Right lung (tissue), 5 donors: ENCODE data around the gene ELFN2. TPM values are rescaled to one million over a fixed set of nuclear protein-coding genes. Genes with fewer than 3 reads are reported as not detected.

ENCODE experiments used
- DNase-seq, 2 donors: peaks; one replicate each; pipeline ENCODE4 v3.0.0-alpha.2; 2013
- polyA plus RNA-seq, 5 donors: library from polyadenylated mRNA; unstranded; fragments of 120-200 nt; gene quantifications; one replicate each; pipeline versions ENCODE4 v1.2.1 to v1.2.3, GENCODE V29; 2013; ENCODE audit warnings: inconsistent platforms in 1 of 5, low replicate concordance in 1 of 5; ENCODE audit not compliant: insufficient read length in 5 of 5, insufficient read depth in 1 of 5

The ELFN2 gene
- polyA plus RNA-seq, 5 donors: 0.51 to 2.0 (median 1.3) TPM

GRCh38 chr22:37384691-37385090 is 42.6 kb downstream of the ELFN2 start:
- no peak for DNase-seq

- no peak for DNase-seq
These were observed 43.9 kb downstream of the ELFN2 start for GRCh38 chr22:37383341-37383740.

- DNase-seq: no peak
These were observed 45.8 kb downstream of the ELFN2 start for GRCh38 chr22:37381489-37381888.

- no peak for DNase-seq
These were observed 47.6 kb downstream of the ELFN2 start for GRCh38 chr22:37379722-37380121.

GRCh38 chr22:37379085-37379484 is 48.2 kb downstream of the ELFN2 start:
- DNase-seq: no peak

GRCh38 chr22:37378642-37379058 is 48.6 kb downstream of the ELFN2 start:
- no peak for DNase-seq

GRCh38 chr22:37377927-37378326 is 49.4 kb downstream of the ELFN2 start:
- DNase-seq: no peak

- DNase-seq: no peak
These were observed 50.1 kb downstream of the ELFN2 start for GRCh38 chr22:37377138-37377537.

GRCh38 chr22:37376643-37377042 is 50.6 kb downstream of the ELFN2 start:
- DNase-seq: no peak

GRCh38 chr22:37375801-37376200 is 51.5 kb downstream of the ELFN2 start:
- no peak for DNase-seq

- DNase-seq: no peak
These were observed 52.7 kb downstream of the ELFN2 start for GRCh38 chr22:37374571-37374970.

GRCh38 chr22:37373451-37373850 is 53.8 kb downstream of the ELFN2 start:
- DNase-seq: no peak

GRCh38 chr22:37371911-37372310 is 55.4 kb downstream of the ELFN2 start:
- DNase-seq: no peak

GRCh38 chr22:37371491-37371890 is 55.8 kb downstream of the ELFN2 start:
- no peak for DNase-seq

GRCh38 chr22:37370306-37370979 is 56.8 kb downstream of the ELFN2 start:
- no peak for DNase-seq

- DNase-seq: no peak
These were observed 57.8 kb downstream of the ELFN2 start for GRCh38 chr22:37369483-37369882.

- no peak for DNase-seq
These were observed 59.2 kb downstream of the ELFN2 start for GRCh38 chr22:37368058-37368457.

- DNase-seq: no peak
These were observed 60.7 kb downstream of the ELFN2 start for GRCh38 chr22:37366601-37367000.

- DNase-seq: no peak
These were observed 61.3 kb downstream of the ELFN2 start for GRCh38 chr22:37365950-37366349.

GRCh38 chr22:37363261-37363992 is 63.9 kb downstream of the ELFN2 start:
- DNase-seq: no peak

- no peak for DNase-seq
These were observed 64.7 kb downstream of the ELFN2 start for GRCh38 chr22:37362621-37363020.

- DNase-seq: no peak
These were observed 68.4 kb downstream of the ELFN2 start for GRCh38 chr22:37358917-37359316.

GRCh38 chr22:37358386-37358785 is 68.9 kb downstream of the ELFN2 start:
- DNase-seq: no peak
